22Rv1 (cell line): ENCODE data around the gene FBXO42.

Source experiments
- ZFX ChIP-seq: fragments of 450-650 bp; IDR thresholded peaks from 2 replicates; pipeline ENCODE4 v1.6.1; 2017; ENCODE audit warnings: antibody characterized with exemption, borderline replicate concordance
- TF ChIP-seq, protein P1 (sequence below): fragments of 450-650 bp; IDR thresholded peaks from 2 replicates; pipeline ENCODE4 v1.5.1; 2017; ENCODE audit warnings: mild to moderate bottlenecking

GRCh38 chr1:16248603-16249516, 103.4 kb downstream of the FBXO42 start:
- TF ChIP-seq, protein P1, sequence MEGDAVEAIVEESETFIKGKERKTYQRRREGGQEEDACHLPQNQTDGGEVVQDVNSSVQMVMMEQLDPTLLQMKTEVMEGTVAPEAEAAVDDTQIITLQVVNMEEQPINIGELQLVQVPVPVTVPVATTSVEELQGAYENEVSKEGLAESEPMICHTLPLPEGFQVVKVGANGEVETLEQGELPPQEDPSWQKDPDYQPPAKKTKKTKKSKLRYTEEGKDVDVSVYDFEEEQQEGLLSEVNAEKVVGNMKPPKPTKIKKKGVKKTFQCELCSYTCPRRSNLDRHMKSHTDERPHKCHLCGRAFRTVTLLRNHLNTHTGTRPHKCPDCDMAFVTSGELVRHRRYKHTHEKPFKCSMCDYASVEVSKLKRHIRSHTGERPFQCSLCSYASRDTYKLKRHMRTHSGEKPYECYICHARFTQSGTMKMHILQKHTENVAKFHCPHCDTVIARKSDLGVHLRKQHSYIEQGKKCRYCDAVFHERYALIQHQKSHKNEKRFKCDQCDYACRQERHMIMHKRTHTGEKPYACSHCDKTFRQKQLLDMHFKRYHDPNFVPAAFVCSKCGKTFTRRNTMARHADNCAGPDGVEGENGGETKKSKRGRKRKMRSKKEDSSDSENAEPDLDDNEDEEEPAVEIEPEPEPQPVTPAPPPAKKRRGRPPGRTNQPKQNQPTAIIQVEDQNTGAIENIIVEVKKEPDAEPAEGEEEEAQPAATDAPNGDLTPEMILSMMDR, result no peak
- no peak for TF ChIP-seq ZFX
